Panc1 (cell line): ENCODE data around the gene PMAIP1. TPM values are rescaled to one million over a fixed set of nuclear protein-coding genes. Genes with fewer than 3 reads are reported as not detected.

Experiments
- ATAC-seq: fragments of 200-7000 bp; cut with Tn5 transposase; 2 replicates; pipeline ENCODE4 v1.9.1; 2020; ENCODE audit warnings: mild to moderate bottlenecking, moderate library complexity
- BruUV-seq: library from RNA; stranded (reverse); fragments of 400-500 nt; replicated peaks from 2 replicates; lab custom pipeline; 2021; lab: Mats Ljungman, UMichigan
- CTCF ChIA-PET: fragments of 300-600 bp; sonication (Branson Sonifier 250); formaldehyde crosslinking; loops from one replicate; lab custom pipeline; 2022; ENCODE audit warnings: antibody characterized with exemption; lab: Charles Lee
- POLR2A ChIA-PET: fragments of 300-600 bp; sonication (Branson Sonifier 250); formaldehyde crosslinking; loops from one replicate; lab custom pipeline; 2022; ENCODE audit warnings: antibody characterized with exemption; lab: Charles Lee
- DNase-seq: peaks from one replicate; pipeline ENCODE4 v3.0.0-alpha.2; 2010; ENCODE audit warnings: low read depth, low spot score
- H3K27ac ChIP-seq: 2 replicates; pipeline ENCODE4 v1.5.1; 2011; ENCODE audit warnings: mild to moderate bottlenecking, low read length, inconsistent platforms
- H3K27me3 ChIP-seq: fragments of 200-500 bp; sonication (Bioruptor generic); 2 replicates; pipeline ENCODE4 v1.6.0; 2014; ENCODE audit warnings: low read length, inconsistent platforms; ENCODE audit not compliant: control insufficient read depth, insufficient read depth
- H3K36me3 ChIP-seq: fragments of 200-500 bp; sonication (Bioruptor generic); 2 replicates; pipeline ENCODE4 v1.5.1; 2014; ENCODE audit warnings: inconsistent platforms, mild to moderate bottlenecking, low read length, moderate library complexity; ENCODE audit not compliant: control insufficient read depth, insufficient read depth
- H3K4me1 ChIP-seq: 2 replicates; pipeline ENCODE4 v1.5.1; 2011; ENCODE audit warnings: inconsistent platforms, mild to moderate bottlenecking, low read length, moderate library complexity; ENCODE audit not compliant: control insufficient read depth, insufficient read depth
- H3K4me3 ChIP-seq, 2 experiments: 2 replicates each; pipeline ENCODE4 v1.5.1; 2011 to 2012; ENCODE audit warnings: low read depth in 2 of 2, low read length in 2 of 2, mild to moderate bottlenecking in 2 of 2, inconsistent platforms in 1 of 2, moderate library complexity in 1 of 2
- H3K9me3 ChIP-seq: fragments of 200-500 bp; sonication (Bioruptor generic); 2 replicates; pipeline ENCODE4 v1.5.1; 2014; ENCODE audit warnings: low read depth, mild to moderate bottlenecking, inconsistent platforms, low read length, moderate library complexity; ENCODE audit not compliant: control insufficient read depth, insufficient read depth
- POLR2AphosphoS5 ChIP-seq: IDR thresholded peaks from 2 replicates; pipeline ENCODE4 v1.6.1; 2012; ENCODE audit warnings: mild to moderate bottlenecking, low read depth, low read length, moderate library complexity
- SIN3A ChIP-seq: IDR thresholded peaks from 2 replicates; pipeline ENCODE4 v1.6.1; 2012; ENCODE audit warnings: low read depth, mild to moderate bottlenecking, low read length, moderate library complexity, borderline replicate concordance; ENCODE audit not compliant: insufficient read depth
- TCF7L2 ChIP-seq: IDR thresholded peaks from 2 replicates; pipeline ENCODE4 v1.6.1; 2011; ENCODE audit warnings: mild to moderate bottlenecking, low read depth, low read length, inconsistent platforms
- in situ Hi-C: cut with HindIII; loops from 2 replicates; pipeline ENCODE4 v1.10.0; 2016; ENCODE audit warnings: low sequenced_read_pairs, low pct_unique_long_range_greater_than_20kb
- intact Hi-C: fragments of 100-400 bp; cut with micrococcal nuclease; formaldehyde crosslinking; loops from one replicate; pipeline ENCODE4 v1.10.0; 2022; ENCODE audit not compliant: unreplicated experiment
- total RNA-seq: library from RNA; stranded (reverse); gene quantifications from one replicate; pipeline ENCODE4 v1.2.1, GENCODE V29; 2021; ENCODE audit not compliant: unreplicated experiment
- TF ChIP-seq, protein P1 (sequence below): fragments of 450-650 bp; IDR thresholded peaks from 2 replicates; pipeline ENCODE4 v1.5.1; 2017; ENCODE audit warnings: mild to moderate bottlenecking
- TF ChIP-seq, protein P2 (sequence below), 2 experiments: IDR thresholded peaks; 2 replicates each; pipeline ENCODE4 v1.6.1; 2011 to 2012; ENCODE audit warnings: low read depth in 2 of 2, control low read depth in 1 of 2, low read length in 1 of 2, mild to moderate bottlenecking in 1 of 2, moderate library complexity in 1 of 2; ENCODE audit not compliant: insufficient read depth in 1 of 2

PMAIP1 gene
- total RNA-seq, 1 experiment from 2014 or later = 7.7 TPM

DNA sequence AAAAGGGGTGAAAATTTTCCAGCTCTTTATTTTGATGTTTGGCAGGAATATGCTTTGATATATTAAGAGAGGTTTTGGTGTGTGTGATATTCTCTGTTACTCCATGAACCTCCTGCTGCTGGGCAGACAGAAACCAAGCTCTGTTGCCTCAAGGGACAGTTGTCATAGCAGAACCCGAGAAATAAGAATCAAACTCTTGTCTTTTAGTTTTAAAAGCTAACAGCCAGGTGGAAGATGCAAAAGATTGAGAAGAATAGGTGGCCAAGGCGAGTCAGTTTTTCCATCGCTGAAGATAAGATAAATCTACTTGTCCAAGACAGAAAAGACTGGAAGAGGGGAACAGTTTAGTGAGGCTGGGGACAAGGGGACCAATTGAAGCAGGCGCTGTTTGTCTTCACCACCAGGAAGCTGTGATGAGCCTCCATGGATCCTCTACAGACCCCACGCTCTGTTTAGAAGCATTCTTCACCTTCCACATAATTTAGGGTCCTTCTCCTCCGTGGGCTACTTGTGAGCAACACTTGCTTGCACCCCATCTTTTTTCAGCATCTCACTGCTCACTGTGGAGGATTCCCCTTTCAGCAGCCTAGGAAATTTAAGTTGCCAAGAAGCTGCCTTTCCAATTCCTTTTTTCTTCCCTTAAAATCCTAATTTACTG lies 23.9 kb downstream of the PMAIP1 start:
- CTCF ChIA-PET = no interaction called here
- TF ChIP-seq TCF7L2 = no peak
- TF ChIP-seq, protein P1, sequence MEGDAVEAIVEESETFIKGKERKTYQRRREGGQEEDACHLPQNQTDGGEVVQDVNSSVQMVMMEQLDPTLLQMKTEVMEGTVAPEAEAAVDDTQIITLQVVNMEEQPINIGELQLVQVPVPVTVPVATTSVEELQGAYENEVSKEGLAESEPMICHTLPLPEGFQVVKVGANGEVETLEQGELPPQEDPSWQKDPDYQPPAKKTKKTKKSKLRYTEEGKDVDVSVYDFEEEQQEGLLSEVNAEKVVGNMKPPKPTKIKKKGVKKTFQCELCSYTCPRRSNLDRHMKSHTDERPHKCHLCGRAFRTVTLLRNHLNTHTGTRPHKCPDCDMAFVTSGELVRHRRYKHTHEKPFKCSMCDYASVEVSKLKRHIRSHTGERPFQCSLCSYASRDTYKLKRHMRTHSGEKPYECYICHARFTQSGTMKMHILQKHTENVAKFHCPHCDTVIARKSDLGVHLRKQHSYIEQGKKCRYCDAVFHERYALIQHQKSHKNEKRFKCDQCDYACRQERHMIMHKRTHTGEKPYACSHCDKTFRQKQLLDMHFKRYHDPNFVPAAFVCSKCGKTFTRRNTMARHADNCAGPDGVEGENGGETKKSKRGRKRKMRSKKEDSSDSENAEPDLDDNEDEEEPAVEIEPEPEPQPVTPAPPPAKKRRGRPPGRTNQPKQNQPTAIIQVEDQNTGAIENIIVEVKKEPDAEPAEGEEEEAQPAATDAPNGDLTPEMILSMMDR = no peak
- TF ChIP-seq, protein P2, sequence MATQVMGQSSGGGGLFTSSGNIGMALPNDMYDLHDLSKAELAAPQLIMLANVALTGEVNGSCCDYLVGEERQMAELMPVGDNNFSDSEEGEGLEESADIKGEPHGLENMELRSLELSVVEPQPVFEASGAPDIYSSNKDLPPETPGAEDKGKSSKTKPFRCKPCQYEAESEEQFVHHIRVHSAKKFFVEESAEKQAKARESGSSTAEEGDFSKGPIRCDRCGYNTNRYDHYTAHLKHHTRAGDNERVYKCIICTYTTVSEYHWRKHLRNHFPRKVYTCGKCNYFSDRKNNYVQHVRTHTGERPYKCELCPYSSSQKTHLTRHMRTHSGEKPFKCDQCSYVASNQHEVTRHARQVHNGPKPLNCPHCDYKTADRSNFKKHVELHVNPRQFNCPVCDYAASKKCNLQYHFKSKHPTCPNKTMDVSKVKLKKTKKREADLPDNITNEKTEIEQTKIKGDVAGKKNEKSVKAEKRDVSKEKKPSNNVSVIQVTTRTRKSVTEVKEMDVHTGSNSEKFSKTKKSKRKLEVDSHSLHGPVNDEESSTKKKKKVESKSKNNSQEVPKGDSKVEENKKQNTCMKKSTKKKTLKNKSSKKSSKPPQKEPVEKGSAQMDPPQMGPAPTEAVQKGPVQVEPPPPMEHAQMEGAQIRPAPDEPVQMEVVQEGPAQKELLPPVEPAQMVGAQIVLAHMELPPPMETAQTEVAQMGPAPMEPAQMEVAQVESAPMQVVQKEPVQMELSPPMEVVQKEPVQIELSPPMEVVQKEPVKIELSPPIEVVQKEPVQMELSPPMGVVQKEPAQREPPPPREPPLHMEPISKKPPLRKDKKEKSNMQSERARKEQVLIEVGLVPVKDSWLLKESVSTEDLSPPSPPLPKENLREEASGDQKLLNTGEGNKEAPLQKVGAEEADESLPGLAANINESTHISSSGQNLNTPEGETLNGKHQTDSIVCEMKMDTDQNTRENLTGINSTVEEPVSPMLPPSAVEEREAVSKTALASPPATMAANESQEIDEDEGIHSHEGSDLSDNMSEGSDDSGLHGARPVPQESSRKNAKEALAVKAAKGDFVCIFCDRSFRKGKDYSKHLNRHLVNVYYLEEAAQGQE (IDR thresholded peaks at IDR 0.05; ENCODE audit: insufficient read depth in 1 of 2, low read depth in 2 of 2, low read length in 1 of 2) = no peak
- no peak for TF ChIP-seq SIN3A
- no peak for TF ChIP-seq POLR2AphosphoS5
- Histone ChIP-seq H3K27ac (no peak overlapping the region), H3K36me3 (no peaks in the 10 kb centered on the region), H3K4me1 (no peaks in the 10 kb centered on the region; the same call in 1 of the 2 replicates), H3K9me3 (no peaks in the 10 kb centered on the region), H3K27me3 (no peaks in the 10 kb centered on the region), H3K4me3 (no peak overlapping the region)
- in situ Hi-C loops = no loop called here
- DNase-seq = no peak
- no TSS peak for BruUV-seq
- no peak for ATAC-seq
- intact Hi-C loops = no loop called here
- POLR2A ChIA-PET = interaction anchor here (0.7 kb wide), 1 partner anchor 730 kb away, joined by 4 read pairs; no protein-coding TSS in a partner anchor

DNA sequence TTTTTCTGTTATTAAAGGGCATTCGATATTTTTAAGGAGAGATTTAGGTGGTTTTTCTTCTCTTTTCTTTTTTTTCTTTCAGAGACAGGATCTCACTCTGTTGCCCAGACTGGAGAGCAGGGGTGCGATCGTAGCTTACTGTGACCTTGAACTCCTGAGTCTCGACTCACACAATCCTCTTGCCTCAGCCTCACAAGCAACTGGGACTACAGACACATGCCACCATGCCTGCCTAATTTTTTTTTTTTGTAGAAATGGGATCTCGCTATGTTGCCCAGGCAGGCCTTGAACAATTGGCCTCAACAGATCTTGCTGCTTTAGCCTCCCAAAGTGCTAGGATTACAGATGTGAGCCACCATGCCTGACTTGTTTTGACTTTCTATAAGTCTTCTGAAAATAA lies 26.3 kb downstream of the PMAIP1 start:
- Histone ChIP-seq H3K9me3 (no peaks in the 10 kb centered on the region), H3K4me3 (no peak overlapping the region), H3K27me3 (no peaks in the 10 kb centered on the region), H3K36me3 (no peaks in the 10 kb centered on the region), H3K27ac (no peak overlapping the region), H3K4me1 (no peaks in the 10 kb centered on the region)
- DNase-seq = no peak
- ATAC-seq = no peak
- POLR2A ChIA-PET = no interaction called here
- BruUV-seq = no TSS peak
- intact Hi-C loops (no loop called here), in situ Hi-C loops (no loop called here)
- CTCF ChIA-PET = no interaction called here
- no peak for TF ChIP-seq TCF7L2
- TF ChIP-seq, protein P1 = no peak
